GM11168 (cell line): ENCODE measurements around the gene SNN.

ENCODE experiments used
- in situ Hi-C: fragments of 300-500 bp; cut with MboI; formaldehyde crosslinking; loops from one replicate; pipeline ENCODE4 v1.12.0; 2022; ENCODE audit warnings: low sequenced_read_pairs; ENCODE audit not compliant: unreplicated experiment

The SNN gene

DNA sequence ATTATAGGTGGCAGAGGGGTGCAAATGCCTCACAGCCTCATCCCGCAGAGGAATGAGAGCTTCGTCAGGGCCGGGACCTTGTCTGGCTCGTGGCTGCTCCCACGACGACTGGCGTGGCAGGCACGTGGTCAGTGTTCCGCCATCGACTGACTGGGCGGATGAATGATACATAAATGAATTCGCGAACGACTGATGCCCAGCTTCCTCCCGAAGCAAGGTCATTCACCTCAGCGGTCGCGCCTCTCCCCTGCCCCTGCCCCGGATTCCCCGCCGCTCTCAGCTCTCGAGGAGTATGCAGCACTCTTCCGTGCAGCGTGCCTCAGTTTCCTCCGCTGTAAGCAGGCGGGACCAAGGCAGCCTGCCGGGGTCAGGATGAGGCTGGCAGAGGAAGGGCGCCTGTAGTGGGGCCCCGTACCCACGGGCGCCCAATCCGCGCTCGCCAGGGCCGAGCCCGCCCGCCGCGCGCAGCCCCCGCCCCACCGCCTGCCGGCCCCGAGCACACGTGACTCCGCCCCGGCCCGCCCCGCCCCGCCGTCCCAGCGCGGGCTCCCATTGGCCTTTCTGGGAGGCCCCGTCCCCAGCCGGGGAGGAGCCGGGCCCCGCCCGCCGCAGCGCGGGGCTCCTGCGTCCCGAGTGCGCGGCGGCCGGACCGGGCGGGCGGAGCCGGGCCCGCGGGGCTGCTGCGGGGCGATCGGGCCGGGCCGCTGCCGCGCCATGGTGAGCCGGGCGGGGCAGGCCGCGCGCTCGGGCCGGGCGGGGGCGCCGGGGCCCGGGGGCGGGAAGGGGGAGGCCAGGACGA is at the start of gene SNN:
SNN (plus strand) TSS at position 632 of the 799 bp plus-strand sequence. CDS start 7,605 bp downstream, outside the sequence.
- in situ Hi-C loops: no loop called here

DNA sequence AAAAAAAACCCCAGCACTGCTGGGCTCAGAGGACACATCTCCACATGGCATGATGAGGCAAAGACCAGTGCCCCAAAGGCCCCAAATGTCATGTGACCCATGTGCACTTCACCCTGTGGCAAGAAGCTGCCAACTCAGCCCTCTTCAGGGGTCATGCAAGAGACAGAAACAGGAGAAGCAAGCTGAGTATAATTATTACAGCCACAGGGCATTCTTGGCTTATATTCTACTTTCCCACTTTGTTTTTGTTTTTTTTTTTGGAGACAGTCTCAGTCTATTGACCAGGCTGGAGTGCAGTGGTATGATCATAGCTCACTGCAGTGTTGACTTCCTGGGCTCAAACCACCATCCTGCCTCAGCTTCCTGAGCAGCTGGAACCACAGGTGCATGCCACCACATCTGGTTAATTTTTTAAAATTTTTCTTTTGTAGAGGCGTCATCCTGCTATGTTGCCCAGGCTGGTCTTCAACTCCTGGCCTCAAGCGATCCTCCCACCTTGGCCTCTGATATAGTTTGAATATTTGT is 48.9 kb upstream of the SNN start:
- in situ Hi-C loops: no loop called here

GRCh38 chr16:11620243-11621003 is 47.8 kb upstream of the SNN start:
- in situ Hi-C loops: no loop called here

DNA sequence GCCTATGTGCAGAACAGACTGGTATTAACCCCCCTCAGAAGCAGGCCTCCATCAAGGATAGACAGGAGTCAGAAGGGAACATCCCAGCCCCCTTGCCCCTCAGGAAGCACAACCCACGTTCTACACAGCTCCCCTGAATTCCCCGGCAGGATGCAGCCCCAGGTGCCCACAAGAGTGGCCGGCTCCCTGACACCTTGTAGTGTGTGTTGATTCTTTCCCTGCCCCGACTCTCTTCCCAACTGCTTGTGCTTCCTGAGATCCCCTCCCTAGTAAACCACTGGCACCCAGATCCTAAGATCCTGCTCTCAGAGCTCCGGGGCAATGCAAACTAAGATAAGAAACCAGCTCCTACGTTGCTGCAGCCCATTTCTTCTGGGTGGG is 46.7 kb upstream of the SNN start:
- in situ Hi-C loops: no loop called here

GRCh38 chr16:11621920-11622651 is 46.2 kb upstream of the SNN start:
- in situ Hi-C loops: no loop called here

GRCh38 chr16:11624205-11624604 is 44.0 kb upstream of the SNN start:
- in situ Hi-C loops: no loop called here

GRCh38 chr16:11624636-11625607 is 43.3 kb upstream of the SNN start:
- in situ Hi-C loops: loop anchor here (25.0 kb wide), 1 partner anchor 663 kb away; no protein-coding TSS in a partner anchor

- in situ Hi-C loops: loop anchor here (25.0 kb wide), 1 partner anchor 663 kb away; no protein-coding TSS in a partner anchor
Measured at GRCh38 chr16:11625769-11626168, 42.5 kb upstream of the SNN start.

DNA sequence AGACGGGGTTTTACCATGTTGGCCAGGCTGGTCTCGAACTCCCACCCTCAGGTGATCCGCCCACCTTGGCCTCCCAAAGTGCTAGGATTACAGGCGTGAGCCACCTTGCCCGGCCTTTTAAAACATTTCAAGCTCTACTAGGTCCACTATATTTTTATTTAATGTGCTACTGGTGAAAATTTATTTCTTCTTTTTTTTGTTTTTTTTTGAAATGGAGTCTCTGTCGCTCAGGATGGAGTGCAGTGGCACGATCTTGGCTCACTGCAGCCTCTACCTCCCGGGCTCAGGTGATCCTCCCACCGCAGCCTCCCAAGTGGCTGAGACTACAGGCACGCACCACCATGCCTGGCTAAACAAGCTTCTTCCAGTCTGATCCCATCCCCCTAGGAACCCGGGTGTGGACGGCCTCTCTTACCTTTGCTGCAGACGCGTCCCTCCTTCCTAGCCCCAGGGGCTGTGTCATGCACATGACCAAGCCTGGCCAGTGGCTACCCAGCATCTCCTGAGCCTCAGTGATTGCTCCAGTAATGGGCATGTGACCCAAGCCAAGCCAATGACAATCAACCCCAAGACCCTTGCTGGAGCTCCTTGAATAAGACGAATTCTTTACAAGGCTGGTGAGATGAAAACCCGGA is 41.5 kb upstream of the SNN start:
- in situ Hi-C loops: loop anchor here (25.0 kb wide), 1 partner anchor 664 kb away; no protein-coding TSS in a partner anchor

DNA sequence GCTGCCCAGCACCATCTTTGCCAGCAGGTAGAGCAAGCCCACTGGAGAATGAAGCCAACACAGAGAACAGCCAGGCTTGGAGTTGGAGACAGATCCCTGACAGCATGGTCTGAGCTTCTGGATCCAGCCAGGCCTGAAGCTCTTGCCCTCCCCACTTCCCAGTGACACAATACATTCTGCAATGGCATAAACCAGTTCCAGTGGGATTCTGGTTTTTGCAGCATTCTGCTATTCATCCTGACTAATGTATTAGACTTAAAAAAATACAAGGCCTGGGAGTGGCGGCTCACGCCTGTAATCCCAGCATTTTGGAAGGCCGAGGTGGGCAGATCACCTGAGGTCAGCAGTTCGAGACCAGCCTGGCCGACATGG is 41.0 kb upstream of the SNN start:
- in situ Hi-C loops: loop anchor here (25.0 kb wide), 1 partner anchor 665 kb away; no protein-coding TSS in a partner anchor

- in situ Hi-C loops: loop anchor here (25.0 kb wide), 1 partner anchor 666 kb away; no protein-coding TSS in a partner anchor
Measured at GRCh38 chr16:11627822-11628457, 40.3 kb upstream of the SNN start.

- in situ Hi-C loops: loop anchor here (25.0 kb wide), 1 partner anchor 667 kb away; no protein-coding TSS in a partner anchor
Measured at GRCh38 chr16:11629071-11630030, 38.9 kb upstream of the SNN start.

- in situ Hi-C loops: loop anchor here (25.0 kb wide), 1 partner anchor 668 kb away; no protein-coding TSS in a partner anchor
Measured at GRCh38 chr16:11630046-11630767, 38.0 kb upstream of the SNN start.

GRCh38 chr16:11630768-11631056 is 37.5 kb upstream of the SNN start:
- in situ Hi-C loops: loop anchor here (25.0 kb wide), 1 partner anchor 668 kb away; no protein-coding TSS in a partner anchor

- in situ Hi-C loops: loop anchor here (25.0 kb wide), 1 partner anchor 669 kb away; no protein-coding TSS in a partner anchor
Measured at GRCh38 chr16:11631214-11631613, 37.0 kb upstream of the SNN start.

- in situ Hi-C loops: loop anchor here (25.0 kb wide), 1 partner anchor 670 kb away; no protein-coding TSS in a partner anchor
Measured at GRCh38 chr16:11632455-11632939, 35.8 kb upstream of the SNN start.
